Measurements from ENCODE around the gene GNRHR.
"Not testable (repeated sequence)": the region's sequence is repeated elsewhere in the genome, so short reads cannot be mapped to it uniquely, and the experiment has no call there.

Gene GNRHR

GRCh38 chr4:67744561-67745283, 9.5 kb downstream of the GNRHR start:
- Mint-ChIP-seq H3K9me3 (no peaks in the 10 kb centered on the region), H3K4me3 (no peak overlapping the region), H3K36me3 (ENCODE audit: low read depth) (no peaks in the 10 kb centered on the region), H3K27ac (no peak overlapping the region), H3K4me1 (no peaks in the 10 kb centered on the region), H3K27me3 (ENCODE audit: low read depth) (no peaks in the 10 kb centered on the region)
- no peak for TF ChIP-seq CTCF (IDR thresholded peaks at IDR 0.05; ENCODE audit: unreplicated experiment in 3 of 3)

GRCh38 chr4:67743194-67743593, 11.0 kb downstream of the GNRHR start:
- H3K27me3 Mint-ChIP-seq (ENCODE audit: low read depth), result no peaks in the 10 kb centered on the region
- H3K36me3 Mint-ChIP-seq (ENCODE audit: low read depth), result no peaks in the 10 kb centered on the region
- H3K4me1 Mint-ChIP-seq, result no peaks in the 10 kb centered on the region
- TF ChIP-seq CTCF (IDR thresholded peaks at IDR 0.05; ENCODE audit: unreplicated experiment in 3 of 3), result no peak
- no peaks in the 10 kb centered on the region for H3K9me3 Mint-ChIP-seq
- no peak overlapping the region for H3K4me3 Mint-ChIP-seq
- H3K27ac Mint-ChIP-seq, result no peak overlapping the region

GRCh38 chr4:67736262-67736661, 17.9 kb downstream of the GNRHR start:
- H3K27ac Mint-ChIP-seq, result no peak overlapping the region
- H3K36me3 Mint-ChIP-seq (ENCODE audit: low read depth), result peaks cover 17% of the 10 kb centered on the region
- no peak for TF ChIP-seq CTCF (IDR thresholded peaks at IDR 0.05; ENCODE audit: unreplicated experiment in 3 of 3)
- no peaks in the 10 kb centered on the region for H3K27me3 Mint-ChIP-seq (ENCODE audit: low read depth)
- no peaks in the 10 kb centered on the region for H3K9me3 Mint-ChIP-seq
- H3K4me1 Mint-ChIP-seq, result no peaks in the 10 kb centered on the region
- no peak overlapping the region for H3K4me3 Mint-ChIP-seq

- no peak for TF ChIP-seq CTCF (IDR thresholded peaks at IDR 0.05; ENCODE audit: unreplicated experiment in 3 of 3)
- Mint-ChIP-seq H3K27ac (no peak overlapping the region), H3K9me3 (no peaks in the 10 kb centered on the region), H3K4me3 (no peak overlapping the region), H3K36me3 (ENCODE audit: low read depth) (peaks cover 23% of the 10 kb centered on the region), H3K4me1 (no peaks in the 10 kb centered on the region), H3K27me3 (ENCODE audit: low read depth) (no peaks in the 10 kb centered on the region)
Observed at GRCh38 chr4:67735325-67735724, 18.9 kb downstream of the GNRHR start.

- H3K27ac Mint-ChIP-seq; H3K4me1 Mint-ChIP-seq; H3K9me3 Mint-ChIP-seq; H3K27me3 Mint-ChIP-seq (ENCODE audit: low read depth); H3K4me3 Mint-ChIP-seq: not testable (repeated sequence)
- H3K36me3 Mint-ChIP-seq (ENCODE audit: low read depth), result peaks cover 46% of the 10 kb centered on the region
Observed at GRCh38 chr4:67730511-67730910, 23.7 kb downstream of the GNRHR start.

- peaks cover 5% of the 10 kb centered on the region for H3K9me3 Mint-ChIP-seq
- H3K27me3 Mint-ChIP-seq (ENCODE audit: low read depth), result no peaks in the 10 kb centered on the region
- H3K4me1 Mint-ChIP-seq, result no peaks in the 10 kb centered on the region
- no peak overlapping the region for H3K27ac Mint-ChIP-seq
- no peak for TF ChIP-seq CTCF (IDR thresholded peaks at IDR 0.05; ENCODE audit: unreplicated experiment in 3 of 3)
- H3K36me3 Mint-ChIP-seq (ENCODE audit: low read depth), result peaks cover 52% of the 10 kb centered on the region
- no peak overlapping the region for H3K4me3 Mint-ChIP-seq
Observed at GRCh38 chr4:67727124-67727850, 26.9 kb downstream of the GNRHR start.
